Gastroesophageal sphincter (tissue), 3 donors: ENCODE measurements around the gene POMC.
"Not testable (repeated sequence)": the region's sequence is repeated elsewhere in the genome, so short reads cannot be mapped to it uniquely, and the experiment has no call there.

ENCODE experiments used
- EP300 ChIP-seq: sonication (generic); formaldehyde crosslinking; IDR thresholded peaks from one replicate; pipeline ENCODE4 v1.6.1; 2017; ENCODE audit warnings: antibody characterized with exemption, mild to moderate bottlenecking
- POLR2AphosphoS5 ChIP-seq: sonication (generic); formaldehyde crosslinking; IDR thresholded peaks from one replicate; pipeline ENCODE4 v1.6.1; 2017; ENCODE audit warnings: antibody characterized with exemption
- TF ChIP-seq, protein P1 (sequence below), 4 experiments: fragments of 200-600 bp in 2 of 4; fragments of 450-650 bp in 2 of 4; sonication (generic) in 1 of 4; IDR thresholded peaks; one replicate each; pipeline ENCODE4 v1.5.1; 2017 to 2019; ENCODE audit warnings: antibody characterized with exemption in 4 of 4, mild to moderate bottlenecking in 2 of 4, moderate library complexity in 2 of 4

DNA sequence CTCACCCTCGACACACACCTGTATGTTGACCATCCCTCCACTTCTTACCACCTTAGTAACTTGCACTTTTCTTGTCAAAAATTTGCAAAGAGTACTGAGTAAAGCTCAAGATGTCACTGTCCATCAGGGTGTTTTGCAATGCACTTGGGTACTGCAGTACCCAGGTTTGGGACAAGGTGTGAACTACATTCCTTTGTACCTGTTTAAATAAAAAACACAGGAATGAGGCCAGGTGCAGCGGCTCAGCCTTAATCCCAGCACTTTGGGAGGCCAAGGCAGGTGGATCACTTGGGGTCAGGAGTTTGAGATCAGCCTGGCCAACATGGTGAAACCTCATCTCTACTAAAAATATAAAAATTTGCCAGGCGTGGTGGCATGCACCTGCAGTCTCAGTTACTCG lies 27.8 kb downstream of the POMC start:
- not testable (repeated sequence) for TF ChIP-seq POLR2AphosphoS5, EP300
- TF ChIP-seq, protein P1, sequence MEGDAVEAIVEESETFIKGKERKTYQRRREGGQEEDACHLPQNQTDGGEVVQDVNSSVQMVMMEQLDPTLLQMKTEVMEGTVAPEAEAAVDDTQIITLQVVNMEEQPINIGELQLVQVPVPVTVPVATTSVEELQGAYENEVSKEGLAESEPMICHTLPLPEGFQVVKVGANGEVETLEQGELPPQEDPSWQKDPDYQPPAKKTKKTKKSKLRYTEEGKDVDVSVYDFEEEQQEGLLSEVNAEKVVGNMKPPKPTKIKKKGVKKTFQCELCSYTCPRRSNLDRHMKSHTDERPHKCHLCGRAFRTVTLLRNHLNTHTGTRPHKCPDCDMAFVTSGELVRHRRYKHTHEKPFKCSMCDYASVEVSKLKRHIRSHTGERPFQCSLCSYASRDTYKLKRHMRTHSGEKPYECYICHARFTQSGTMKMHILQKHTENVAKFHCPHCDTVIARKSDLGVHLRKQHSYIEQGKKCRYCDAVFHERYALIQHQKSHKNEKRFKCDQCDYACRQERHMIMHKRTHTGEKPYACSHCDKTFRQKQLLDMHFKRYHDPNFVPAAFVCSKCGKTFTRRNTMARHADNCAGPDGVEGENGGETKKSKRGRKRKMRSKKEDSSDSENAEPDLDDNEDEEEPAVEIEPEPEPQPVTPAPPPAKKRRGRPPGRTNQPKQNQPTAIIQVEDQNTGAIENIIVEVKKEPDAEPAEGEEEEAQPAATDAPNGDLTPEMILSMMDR (IDR thresholded peaks at IDR 0.05): not testable (repeated sequence)
